Posterior cingulate gyrus (tissue), 11 donors: Measurements from ENCODE around the gene NOP9.
"Not testable (repeated sequence)": the region's sequence is repeated elsewhere in the genome, so short reads cannot be mapped to it uniquely, and the experiment has no call there.

Source experiments
- DNase-seq, 10 donors: peaks; one replicate each; pipeline versions ENCODE4 v3.0.0 to v3.0.0-alpha.2; 2020 to 2021; ENCODE audit warnings: mixed read lengths in 3 of 10
- intact Hi-C: fragments of 100-400 bp; cut with DNase I; formaldehyde crosslinking; loops from one replicate; pipeline ENCODE4 v1.15.1; 2023

Gene NOP9

GRCh38 chr14:24339284-24340151 is 39.9 kb downstream of the NOP9 start, which contains the start of gene RIPK3:
TSS of gene RIPK3 (minus strand) at chr14:24339991. CDS start at chr14:24339826, 165 bp downstream.
- intact Hi-C loops, result no loop called here
- DNase-seq, result peak in 2 of 10 donors; percentile 60 to 73

GRCh38 chr14:24340606-24341005 is 41.0 kb downstream of the NOP9 start:
- peak in 1 of 10 donors; percentile 29 for DNase-seq

DNA sequence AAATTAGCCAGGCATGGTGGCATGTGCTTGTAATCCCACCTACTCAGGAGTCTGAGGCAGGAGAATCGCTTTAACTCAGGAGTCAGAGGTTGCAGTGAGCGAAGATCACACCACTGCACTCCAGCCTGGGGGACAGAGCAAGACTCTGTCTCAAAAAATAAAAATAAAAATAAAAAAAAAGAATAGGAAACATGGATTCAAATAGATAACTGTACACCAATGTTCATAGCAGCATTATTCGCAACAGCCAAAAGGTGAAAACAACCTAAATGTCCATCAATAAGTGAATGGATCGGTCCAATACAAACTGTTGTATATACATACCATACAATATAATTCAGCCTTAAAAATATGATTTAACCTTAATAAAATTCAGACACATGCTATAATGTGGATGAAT is 43.2 kb downstream of the NOP9 start:
- intact Hi-C loops, result no loop called here
- DNase-seq, result no peak

More at GRCh38 chr14:24340606-24341005, 41.0 kb downstream of the NOP9 start:
- intact Hi-C loops, result no loop called here

DNA sequence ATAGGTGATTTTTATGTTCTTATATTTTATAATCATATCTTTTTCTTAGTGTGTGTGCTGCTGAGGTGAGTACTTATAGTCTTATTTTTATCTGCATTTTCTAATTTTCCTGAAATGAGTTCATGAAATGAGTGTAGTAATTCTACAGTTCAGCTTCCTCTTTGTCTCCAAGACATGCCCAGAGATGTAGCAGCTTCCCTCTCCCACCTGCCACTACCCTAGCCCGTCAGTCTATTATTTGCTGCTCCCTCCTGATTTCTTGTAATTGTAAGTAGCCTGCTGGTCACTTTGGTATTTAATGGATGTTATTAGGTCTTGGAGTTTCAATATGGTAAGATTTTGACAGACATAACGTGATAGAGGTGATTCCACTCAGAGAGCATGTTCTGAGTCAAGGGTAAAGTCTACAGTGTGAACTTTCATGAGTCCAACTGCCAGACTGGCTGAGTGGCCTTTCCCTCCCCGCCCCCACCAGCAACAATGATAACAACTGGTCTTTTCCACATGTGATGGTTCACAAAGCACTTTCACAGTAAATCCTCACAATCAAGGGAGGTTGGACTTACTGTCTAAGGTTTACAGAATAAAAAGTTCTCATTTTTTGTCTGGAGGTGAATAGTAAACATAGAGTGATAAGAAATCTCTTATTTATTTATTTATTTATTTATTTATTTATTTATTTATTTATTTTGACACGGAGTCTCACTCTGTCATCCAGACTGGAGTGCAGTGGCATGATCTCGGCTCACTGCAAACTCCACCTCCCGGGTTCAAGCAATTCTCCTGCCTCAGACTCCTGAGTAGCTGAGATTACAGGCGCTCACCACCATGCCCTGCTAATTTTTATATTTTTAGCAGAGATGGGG is 44.4 kb downstream of the NOP9 start:
- peak in 2 of 10 donors; percentile 4 to 16 for DNase-seq
- intact Hi-C loops, result no loop called here

- intact Hi-C loops, result no loop called here
- no peak for DNase-seq
Observed at GRCh38 chr14:24347134-24347533, 47.5 kb downstream of the NOP9 start.

GRCh38 chr14:24348186-24348585 is 48.5 kb downstream of the NOP9 start:
- intact Hi-C loops, result no loop called here
- DNase-seq, result no peak

- intact Hi-C loops, result no loop called here
- peak in 2 of 10 donors; percentile 6 to 20 for DNase-seq
Observed at GRCh38 chr14:24349742-24350141, 50.1 kb downstream of the NOP9 start.

- peak in 2 of 10 donors; percentile 4 to 16 for DNase-seq
- intact Hi-C loops, result no loop called here
Observed at GRCh38 chr14:24351517-24351916, 51.9 kb downstream of the NOP9 start.

GRCh38 chr14:24353559-24354481 is 54.2 kb downstream of the NOP9 start:
- DNase-seq, result peak in 1 of 10 donors; percentile 12

DNA sequence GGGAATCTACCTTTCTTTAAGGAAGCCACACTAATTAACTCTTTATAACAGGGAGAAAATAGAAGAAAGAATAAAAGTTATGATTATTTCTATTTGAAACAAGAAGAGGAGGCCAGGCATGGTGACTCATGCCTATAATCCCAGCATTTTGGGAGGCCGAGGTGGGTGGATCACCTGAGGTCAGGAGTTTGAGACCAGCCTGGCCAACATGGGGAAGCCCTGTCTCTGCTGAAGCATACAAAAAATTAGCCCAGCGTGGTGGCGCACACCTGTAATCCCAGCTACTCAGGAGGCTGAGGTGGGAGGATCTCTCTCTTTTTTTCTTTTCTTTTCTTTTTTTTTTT is 54.8 kb downstream of the NOP9 start:
- peak in 2 of 10 donors; percentile 4 to 59 for DNase-seq
- intact Hi-C loops, result not testable (repeated sequence)

More at GRCh38 chr14:24353559-24354481, 54.2 kb downstream of the NOP9 start:
- intact Hi-C loops, result no loop called here

DNA sequence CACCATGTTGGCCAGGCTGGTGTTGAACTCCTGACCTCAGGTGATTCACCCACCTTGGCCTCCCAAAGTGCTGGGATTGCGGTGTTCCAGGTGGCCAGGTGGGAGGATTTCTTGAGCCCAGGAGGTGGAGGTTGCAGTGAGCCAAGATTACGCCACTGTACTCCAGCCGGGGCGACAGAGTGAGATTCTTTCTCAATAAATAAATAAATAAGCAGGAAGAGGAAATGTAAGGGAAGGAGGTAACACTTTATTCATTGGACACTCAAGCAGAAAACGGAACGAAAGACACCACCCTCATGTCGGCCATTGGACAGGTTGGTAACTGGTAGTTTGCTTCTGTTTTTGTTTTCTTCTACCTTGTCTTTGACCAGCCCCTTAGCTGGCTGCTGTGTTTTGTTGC is 55.4 kb downstream of the NOP9 start:
- intact Hi-C loops, result no loop called here
- DNase-seq, result peak in 2 of 10 donors; percentile 6 to 9

DNA sequence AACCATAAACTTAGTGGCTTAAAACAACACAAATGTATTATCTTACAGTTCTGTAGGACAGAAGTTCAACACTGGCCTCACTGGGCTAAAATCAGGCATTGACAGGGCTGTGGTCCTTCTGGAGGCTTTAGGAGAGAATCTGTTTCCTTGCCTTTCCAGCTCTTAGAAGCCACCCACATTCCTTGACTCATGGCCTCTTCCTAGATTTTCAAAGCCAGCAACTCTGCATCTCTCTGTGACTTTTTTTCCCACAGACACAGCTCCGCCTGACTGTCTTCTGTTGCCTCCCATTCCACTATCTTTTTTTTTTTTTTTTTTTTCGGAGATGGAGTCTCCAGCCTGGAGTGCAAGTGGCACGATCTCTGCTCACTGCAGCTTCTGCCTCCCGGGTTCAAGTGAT is 56.6 kb downstream of the NOP9 start:
- intact Hi-C loops, result no loop called here
- peak in 1 of 10 donors; percentile 6 for DNase-seq
